ENCODE measurements around the gene CHD6. TPM values are rescaled to one million over a fixed set of nuclear protein-coding genes. Genes with fewer than 3 reads are reported as not detected.

Gene CHD6
- total RNA-seq, 2 experiments from 2014 or later, result 39.4 to 42.5 TPM

DNA sequence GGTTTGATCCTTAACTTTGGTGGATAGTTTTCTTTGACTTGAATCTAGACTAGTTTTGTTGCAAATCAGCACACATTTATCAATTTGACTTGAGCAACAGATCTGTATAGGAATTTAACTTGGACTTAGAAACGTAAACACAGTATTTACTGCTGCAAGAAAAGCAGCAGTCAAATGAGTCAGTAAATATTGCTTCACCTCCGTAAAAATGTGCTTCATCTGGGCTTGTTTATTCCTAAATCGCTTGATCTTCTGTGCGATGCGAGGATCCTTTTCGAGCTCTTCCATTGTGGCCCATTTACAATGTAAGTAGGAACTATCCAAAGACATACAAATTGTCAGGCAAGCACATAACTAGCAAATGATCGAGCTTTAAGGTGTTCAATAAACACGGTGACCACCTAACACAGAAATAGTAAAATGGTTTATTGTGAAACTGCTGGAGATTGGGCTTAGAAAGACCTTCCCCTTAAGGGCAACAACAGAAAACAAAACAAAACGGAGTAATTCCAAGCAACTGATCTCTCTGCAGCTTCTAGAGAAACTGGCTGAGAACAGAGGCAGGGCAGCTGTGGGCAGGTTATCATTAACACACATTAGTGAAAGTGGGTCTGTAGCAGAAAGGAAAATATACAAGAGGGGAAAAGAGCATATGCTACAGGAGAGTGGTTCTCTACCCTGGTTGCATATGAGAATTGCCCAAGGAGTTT is 120.8 kb downstream of the CHD6 start:
- no peaks in the 10 kb centered on the region for H3K27me3 Mint-ChIP-seq
- H3K36me3 Mint-ChIP-seq (ENCODE audit: low read depth), result peaks cover 16% of the 10 kb centered on the region
- CTCF ChIA-PET, result interaction anchor here (0.8 kb wide), 1 partner anchor 25 kb away, joined by 3 read pairs; no protein-coding TSS in a partner anchor
- POLR2A ChIA-PET, result no interaction called here
- H3K4me1 Mint-ChIP-seq, result no peaks in the 10 kb centered on the region
- no peak overlapping the region for H3K4me3 Mint-ChIP-seq
- H3K27ac Mint-ChIP-seq, result no peak overlapping the region
- no peaks in the 10 kb centered on the region for H3K9me3 Mint-ChIP-seq
- DNase-seq, result no peak

DNA sequence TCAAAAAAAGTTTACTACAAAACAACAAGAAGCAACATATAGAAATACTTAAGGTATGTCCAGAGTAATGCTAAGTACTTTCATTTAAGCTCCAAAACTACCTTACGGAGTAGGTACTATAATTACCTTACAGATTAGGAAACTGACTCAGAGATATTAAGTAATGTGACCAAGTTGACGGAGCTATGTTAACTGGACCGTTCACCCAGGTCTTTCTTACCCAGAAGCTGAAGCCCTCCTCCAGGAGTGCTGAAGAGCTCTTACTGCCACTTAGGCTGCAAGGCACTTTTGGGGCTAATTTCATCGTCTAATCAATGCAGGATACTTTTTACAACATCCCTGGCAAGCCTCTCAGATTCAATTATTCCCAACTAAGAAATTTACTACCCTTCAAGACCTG is 123.7 kb downstream of the CHD6 start:
- no peak overlapping the region for H3K4me3 Mint-ChIP-seq
- no peaks in the 10 kb centered on the region for H3K4me1 Mint-ChIP-seq

GRCh38 chr20:41483553-41483930 is 134.6 kb downstream of the CHD6 start:
- Mint-ChIP-seq H3K36me3 (ENCODE audit: low read depth) (peaks cover 63% of the 10 kb centered on the region), H3K9me3 (no peaks in the 10 kb centered on the region), H3K27ac (no peak overlapping the region), H3K27me3 (no peaks in the 10 kb centered on the region), H3K4me3 (no peak overlapping the region), H3K4me1 (peaks cover 20% of the 10 kb centered on the region)
- POLR2A ChIA-PET, result no interaction called here
- CTCF ChIA-PET, result no interaction called here
- DNase-seq, result no peak

More for the DNA sequence above, 123.7 kb downstream of the CHD6 start:
- no peak for DNase-seq
- H3K27me3 Mint-ChIP-seq, result no peaks in the 10 kb centered on the region
- no peak overlapping the region for H3K27ac Mint-ChIP-seq
- H3K9me3 Mint-ChIP-seq, result no peaks in the 10 kb centered on the region
- CTCF ChIA-PET, result no interaction called here
- POLR2A ChIA-PET, result no interaction called here
- H3K36me3 Mint-ChIP-seq (ENCODE audit: low read depth), result peaks cover 29% of the 10 kb centered on the region

DNA sequence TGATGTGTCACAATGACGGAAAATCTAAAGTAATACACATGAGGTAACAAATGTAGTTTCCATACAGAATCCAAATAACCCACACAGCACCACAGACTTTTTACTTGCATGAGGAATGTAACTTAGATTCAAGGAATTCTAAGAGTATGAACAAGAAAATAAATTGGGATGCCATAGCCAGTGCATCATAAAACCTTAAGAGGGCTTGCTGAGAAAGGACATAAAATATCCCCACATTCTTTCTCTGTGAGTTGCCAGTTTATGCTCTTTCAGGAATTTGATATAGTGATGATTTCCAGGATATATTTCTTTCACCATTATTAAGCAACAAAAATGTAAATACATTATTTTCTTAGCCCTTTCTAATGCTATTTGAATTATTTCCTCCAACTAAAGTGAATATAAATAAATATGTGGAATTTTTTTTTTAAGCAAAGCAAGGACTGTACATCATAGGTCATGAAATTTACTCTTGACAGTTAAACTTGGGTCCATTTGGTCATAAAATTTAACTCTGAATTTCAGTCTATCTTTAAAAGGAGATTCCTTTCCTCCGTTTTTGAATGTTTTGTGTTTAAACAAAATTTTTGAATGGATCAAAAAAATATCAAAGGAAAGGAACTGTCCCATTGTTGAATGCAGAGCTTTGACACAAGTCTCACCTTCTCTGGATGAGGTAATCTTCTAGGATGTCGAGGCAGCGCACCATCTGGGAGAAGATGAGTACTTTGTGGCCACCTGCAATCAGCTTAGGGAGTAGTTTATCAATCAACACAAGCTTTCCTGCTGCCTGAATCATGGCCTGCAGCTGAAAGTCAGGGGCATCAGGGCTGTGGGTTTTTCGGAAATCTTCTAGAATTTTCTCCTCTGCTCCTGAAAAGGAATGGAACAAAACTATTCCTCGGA is 135.3 kb downstream of the CHD6 start:
- Mint-ChIP-seq H3K4me1 (peaks cover 20% of the 10 kb centered on the region), H3K36me3 (ENCODE audit: low read depth) (peaks cover 62% of the 10 kb centered on the region), H3K4me3 (no peak overlapping the region), H3K9me3 (no peaks in the 10 kb centered on the region), H3K27me3 (no peaks in the 10 kb centered on the region), H3K27ac (no peak overlapping the region)
- no peak for DNase-seq
- POLR2A ChIA-PET, result no interaction called here
- CTCF ChIA-PET, result interaction anchor here (0.5 kb wide), 1 partner anchor 17 kb away, joined by 3 read pairs; no protein-coding TSS in a partner anchor

GRCh38 chr20:41480054-41480770 is 138.0 kb downstream of the CHD6 start:
- H3K4me1 Mint-ChIP-seq, result peaks cover 24% of the 10 kb centered on the region
- peak; percentile 16 for DNase-seq
- H3K27me3 Mint-ChIP-seq, result no peaks in the 10 kb centered on the region
- CTCF ChIA-PET, result no interaction called here
- POLR2A ChIA-PET, result no interaction called here
- H3K4me3 Mint-ChIP-seq, result no peak overlapping the region
- peak overlapping the region; percentile 39 for H3K27ac Mint-ChIP-seq
- peaks cover 55% of the 10 kb centered on the region for H3K36me3 Mint-ChIP-seq (ENCODE audit: low read depth)
- H3K9me3 Mint-ChIP-seq, result no peaks in the 10 kb centered on the region

DNA sequence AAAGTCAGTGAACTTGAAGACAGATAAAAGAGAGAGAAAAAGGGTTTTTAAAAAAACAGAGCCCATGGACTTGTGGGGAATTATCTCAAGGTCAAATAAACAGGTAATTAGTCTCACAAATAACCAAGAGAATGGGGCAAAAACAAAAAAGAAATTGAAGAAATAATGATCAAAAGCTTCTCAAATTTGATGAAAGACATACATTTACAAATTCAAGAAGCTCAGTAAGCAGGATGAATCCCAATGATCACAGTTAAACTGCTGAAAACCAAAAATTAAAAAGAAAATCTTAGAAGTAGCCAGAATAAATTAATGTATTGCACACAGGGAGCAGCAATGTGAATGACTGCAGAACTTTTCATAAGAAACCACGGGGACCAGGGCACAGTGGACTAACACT is 139.1 kb downstream of the CHD6 start:
- no peak for DNase-seq
- Mint-ChIP-seq H3K27ac (no peak overlapping the region), H3K4me1 (peaks cover 26% of the 10 kb centered on the region), H3K36me3 (ENCODE audit: low read depth) (peaks cover 45% of the 10 kb centered on the region), H3K27me3 (no peaks in the 10 kb centered on the region), H3K9me3 (no peaks in the 10 kb centered on the region), H3K4me3 (no peak overlapping the region)
- POLR2A ChIA-PET, result no interaction called here
- CTCF ChIA-PET, result interaction anchor here (0.5 kb wide), 1 partner anchor 215 kb away, joined by 3 read pairs; no protein-coding TSS in a partner anchor

DNA sequence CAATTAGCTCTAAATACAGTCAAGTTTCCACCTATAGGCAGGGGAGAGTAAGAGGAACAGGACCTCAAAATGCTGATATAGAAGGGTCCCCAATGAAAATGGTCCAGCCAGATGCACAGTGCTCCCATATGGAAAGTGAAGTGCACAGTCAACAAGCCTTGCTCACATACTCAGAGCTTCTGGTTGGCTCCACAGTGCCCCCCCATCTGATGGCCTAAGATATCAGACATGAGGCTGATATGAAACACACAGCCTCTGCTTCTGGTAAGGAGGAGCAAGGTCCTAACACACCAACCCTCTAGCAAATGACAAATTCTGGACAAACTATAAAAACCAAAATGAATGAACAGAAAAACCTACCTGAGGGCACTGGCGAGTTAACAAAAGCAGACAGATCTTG is 140.2 kb downstream of the CHD6 start:
- Mint-ChIP-seq H3K27ac (no peak overlapping the region), H3K4me1 (peaks cover 26% of the 10 kb centered on the region), H3K27me3 (no peaks in the 10 kb centered on the region), H3K4me3 (no peak overlapping the region), H3K9me3 (no peaks in the 10 kb centered on the region), H3K36me3 (ENCODE audit: low read depth) (peaks cover 36% of the 10 kb centered on the region)
- no peak for DNase-seq
- ChIA-PET CTCF (no interaction called here), POLR2A (no interaction called here)

GRCh38 chr20:41476446-41476845 is 141.7 kb downstream of the CHD6 start:
- H3K9me3 Mint-ChIP-seq, result no peaks in the 10 kb centered on the region
- H3K27ac Mint-ChIP-seq, result no peak overlapping the region
- H3K36me3 Mint-ChIP-seq (ENCODE audit: low read depth), result peaks cover 43% of the 10 kb centered on the region
- H3K27me3 Mint-ChIP-seq, result no peaks in the 10 kb centered on the region
- ChIA-PET POLR2A (no interaction called here), CTCF (no interaction called here)
- H3K4me3 Mint-ChIP-seq, result no peak overlapping the region
- H3K4me1 Mint-ChIP-seq, result peaks cover 26% of the 10 kb centered on the region
- no peak for DNase-seq

DNA sequence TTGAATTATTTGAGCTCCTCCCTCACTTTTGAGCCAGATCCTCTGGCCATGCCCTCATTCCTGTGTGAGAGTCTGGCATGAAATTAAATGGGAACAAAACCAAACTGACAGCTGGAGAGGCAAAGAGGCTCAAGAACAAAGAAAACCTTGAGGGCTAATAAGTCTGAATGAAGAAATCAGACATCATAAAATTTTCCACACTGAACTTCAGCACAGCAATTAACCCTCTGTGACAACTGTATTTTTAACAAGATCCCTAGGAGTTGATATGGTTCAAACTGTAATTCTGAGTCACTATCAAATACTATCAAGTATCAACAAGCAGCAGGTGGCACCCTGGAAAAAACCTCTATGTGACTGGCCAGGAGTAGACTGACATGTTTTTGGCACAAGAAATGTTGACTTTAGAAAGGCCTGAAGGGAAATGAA is 142.2 kb downstream of the CHD6 start:
- H3K36me3 Mint-ChIP-seq (ENCODE audit: low read depth), result peaks cover 43% of the 10 kb centered on the region
- ChIA-PET CTCF (no interaction called here), POLR2A (interaction anchor here (0.5 kb wide), 1 partner anchor 503 kb away, joined by 3 read pairs; no protein-coding TSS in a partner anchor)
- H3K27me3 Mint-ChIP-seq, result no peaks in the 10 kb centered on the region
- DNase-seq, result no peak
- H3K4me3 Mint-ChIP-seq, result no peak overlapping the region
- H3K4me1 Mint-ChIP-seq, result peaks cover 26% of the 10 kb centered on the region
- H3K9me3 Mint-ChIP-seq, result no peaks in the 10 kb centered on the region
- no peak overlapping the region for H3K27ac Mint-ChIP-seq

GRCh38 chr20:41475503-41475902 is 142.7 kb downstream of the CHD6 start:
- H3K4me3 Mint-ChIP-seq, result no peak overlapping the region
- peaks cover 23% of the 10 kb centered on the region for H3K4me1 Mint-ChIP-seq
- POLR2A ChIA-PET, result interaction anchor here (0.5 kb wide), 1 partner anchor 502 kb away, joined by 3 read pairs; no protein-coding TSS in a partner anchor
- peaks cover 43% of the 10 kb centered on the region for H3K36me3 Mint-ChIP-seq (ENCODE audit: low read depth)
- no peaks in the 10 kb centered on the region for H3K27me3 Mint-ChIP-seq
- DNase-seq, result no peak
- CTCF ChIA-PET, result no interaction called here
- H3K9me3 Mint-ChIP-seq, result no peaks in the 10 kb centered on the region
- no peak overlapping the region for H3K27ac Mint-ChIP-seq

- Mint-ChIP-seq H3K4me1 (peaks cover 5% of the 10 kb centered on the region), H3K27ac (no peak overlapping the region), H3K9me3 (no peaks in the 10 kb centered on the region), H3K4me3 (no peak overlapping the region), H3K36me3 (ENCODE audit: low read depth) (peaks cover 25% of the 10 kb centered on the region), H3K27me3 (no peaks in the 10 kb centered on the region)
- CTCF ChIA-PET, result interaction anchor here (0.6 kb wide), 1 partner anchor 182 kb away, joined by 3 read pairs; no protein-coding TSS in a partner anchor
- POLR2A ChIA-PET, result no interaction called here
- DNase-seq, result no peak
Observed at GRCh38 chr20:41470362-41471095, 147.6 kb downstream of the CHD6 start.

- POLR2A ChIA-PET, result no interaction called here
- Mint-ChIP-seq H3K9me3 (peaks cover 3% of the 10 kb centered on the region), H3K4me3 (no peak overlapping the region), H3K27me3 (no peaks in the 10 kb centered on the region), H3K27ac (no peak overlapping the region), H3K36me3 (ENCODE audit: low read depth) (peaks cover 30% of the 10 kb centered on the region), H3K4me1 (no peaks in the 10 kb centered on the region)
- DNase-seq, result no peak
- CTCF ChIA-PET, result no interaction called here
Observed at GRCh38 chr20:41469868-41470267, 148.3 kb downstream of the CHD6 start.

Data from activated CD4-positive, alpha-beta T cell treated with anti-CD3 and anti-CD28 coated beads, Interleukin-2, amount 10 ng/mL, durations not matched to agents 7 days and 5 days (primary cell).